ENCODE data around the gene ITGA3. TPM values are rescaled to one million over a fixed set of nuclear protein-coding genes. Genes with fewer than 3 reads are reported as not detected.
"Not testable (repeated sequence)": the region's sequence is repeated elsewhere in the genome, so short reads cannot be mapped to it uniquely, and the experiment has no call there.

Gene ITGA3
- total RNA-seq, 4 donors from 2014 or later = 44.4 to 86.3 (median 77.0) TPM

- WGBS, 2 donors = 79 to 88% methylated on average over 1 to 2 of the region's 4 CpGs
- Histone ChIP-seq H3K36me3 (no peaks in the 10 kb centered on the region), H3K9me3 (no peaks in the 10 kb centered on the region), H3K4me3 (no peak overlapping the region), H3K27ac (no peak overlapping the region), H3K4me1 (peaks cover 8 to 44% (median 16%) of the 10 kb centered on the region in 3 donors), H3K27me3 (no peaks in the 10 kb centered on the region)
- no peak for DNase-seq
- TF ChIP-seq CTCF (IDR thresholded peaks at IDR 0.05) (no peak), POLR2A (IDR thresholded peaks at IDR 0.05) (no peak)
- intact Hi-C loops (cut with DNase I) = no loop called here
Observed at GRCh38 chr17:50039058-50039457, 16.9 kb upstream of the ITGA3 start.

- DNase-seq; H3K27me3 ChIP-seq; intact Hi-C loops (cut with DNase I); H3K27ac ChIP-seq; H3K4me3 ChIP-seq; H3K9me3 ChIP-seq; H3K36me3 ChIP-seq: not testable (repeated sequence)
- WGBS, 2 donors = 90 to 92% methylated on average over 5 of the region's 5 CpGs
- peaks cover 8 to 52% (median 23%) of the 10 kb centered on the region in 3 donors for H3K4me1 ChIP-seq
Observed at GRCh38 chr17:50040496-50040895, 15.4 kb upstream of the ITGA3 start.

- Histone ChIP-seq H3K27ac (no peak overlapping the region), H3K27me3 (no peaks in the 10 kb centered on the region), H3K4me3 (no peak overlapping the region), H3K36me3 (no peaks in the 10 kb centered on the region), H3K4me1 (peaks cover 6 to 52% (median 31%) of the 10 kb centered on the region in 3 donors), H3K9me3 (no peaks in the 10 kb centered on the region)
- intact Hi-C loops (cut with DNase I) = no loop called here
- TF ChIP-seq POLR2A (IDR thresholded peaks at IDR 0.05) (no peak), CTCF (IDR thresholded peaks at IDR 0.05) (no peak)
- DNase-seq = no peak
- 91 to 95% methylated on average over 5 of the region's 5 CpGs for WGBS, 2 donors
Observed at GRCh38 chr17:50042211-50042610, 13.7 kb upstream of the ITGA3 start.

- TF ChIP-seq POLR2A (IDR thresholded peaks at IDR 0.05) (no peak), CTCF (IDR thresholded peaks at IDR 0.05) (no peak)
- H3K9me3 ChIP-seq = no peaks in the 10 kb centered on the region
- peaks cover 7 to 49% (median 27%) of the 10 kb centered on the region in 3 donors for H3K4me1 ChIP-seq
- WGBS, 2 donors = 86 to 88% methylated on average over 5 to 6 of the region's 16 CpGs
- H3K27me3 ChIP-seq = no peaks in the 10 kb centered on the region
- no peaks in the 10 kb centered on the region for H3K36me3 ChIP-seq
- intact Hi-C loops (cut with DNase I) = no loop called here
- no peak for DNase-seq
- peak overlapping the region in 3 of 4 donors; percentile 27 to 66 (median 33) for H3K27ac ChIP-seq
- no peak overlapping the region for H3K4me3 ChIP-seq
Observed at GRCh38 chr17:50043290-50044148, 12.4 kb upstream of the ITGA3 start.

- intact Hi-C loops (cut with DNase I) = no loop called here
- Histone ChIP-seq H3K4me1 (peaks cover 7 to 49% (median 27%) of the 10 kb centered on the region in 3 donors), H3K27ac (peak overlapping the region in 2 of 4 donors; percentile 27 to 33), H3K4me3 (no peak overlapping the region), H3K9me3 (no peaks in the 10 kb centered on the region), H3K36me3 (no peaks in the 10 kb centered on the region), H3K27me3 (no peaks in the 10 kb centered on the region)
- TF ChIP-seq CTCF (IDR thresholded peaks at IDR 0.05) (no peak), POLR2A (IDR thresholded peaks at IDR 0.05) (no peak)
- WGBS, 2 donors = 97 to 100% methylated on average over 1 to 4 of the region's 5 CpGs
- DNase-seq = no peak
Observed at GRCh38 chr17:50044483-50044882, 11.4 kb upstream of the ITGA3 start.
